NCI-H2081 treated with DMSO at 0.1 percent for 48 hours (cell line): ENCODE results near the gene SLC9A9.
"Not testable (repeated sequence)": the region's sequence is repeated elsewhere in the genome, so short reads cannot be mapped to it uniquely, and the experiment has no call there.

ENCODE experiments used
- DNase-seq: peaks from one replicate; lab custom pipeline; 2025; lab: John Stamatoyannopoulos, UW

The SLC9A9 gene

DNA sequence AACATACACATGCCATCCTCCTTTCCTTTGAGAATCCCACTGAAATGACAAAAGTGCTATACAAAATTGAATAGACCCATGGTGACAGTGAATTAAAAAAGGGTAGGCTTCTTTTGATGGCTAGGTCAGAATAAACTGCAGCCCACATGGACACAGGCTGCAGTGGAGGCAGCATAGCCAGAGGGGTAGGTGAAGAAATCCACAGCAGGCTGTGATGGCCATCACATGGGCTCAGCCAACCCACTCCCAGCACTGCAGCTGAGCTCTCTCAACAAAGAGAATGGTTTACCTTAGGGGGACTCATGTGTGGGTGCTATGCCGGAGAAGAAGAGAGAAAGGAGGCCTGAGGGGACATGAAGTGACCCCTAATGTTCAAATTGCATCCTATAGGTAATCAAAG, 397.6 kb downstream of the SLC9A9 start:
- no peak for DNase-seq

DNA sequence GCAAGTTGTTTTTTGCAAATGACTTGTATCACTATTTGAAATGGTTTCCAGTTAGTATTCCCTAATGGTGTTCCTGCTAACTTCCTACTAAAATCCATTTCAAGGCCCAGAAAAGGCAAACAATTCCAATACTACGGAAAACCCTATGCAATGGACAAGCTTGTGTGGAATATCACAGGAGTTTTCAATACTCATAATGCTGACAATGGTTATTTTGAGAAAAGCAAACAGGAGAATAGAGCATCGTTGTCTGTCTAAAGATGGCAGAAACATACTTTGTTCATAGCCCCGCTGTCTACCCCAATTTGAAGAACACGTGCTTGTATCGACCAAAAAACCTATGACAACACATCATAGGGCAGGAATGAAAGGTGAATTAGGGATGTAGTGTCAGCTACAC, 400.8 kb downstream of the SLC9A9 start:
- no peak for DNase-seq

DNA sequence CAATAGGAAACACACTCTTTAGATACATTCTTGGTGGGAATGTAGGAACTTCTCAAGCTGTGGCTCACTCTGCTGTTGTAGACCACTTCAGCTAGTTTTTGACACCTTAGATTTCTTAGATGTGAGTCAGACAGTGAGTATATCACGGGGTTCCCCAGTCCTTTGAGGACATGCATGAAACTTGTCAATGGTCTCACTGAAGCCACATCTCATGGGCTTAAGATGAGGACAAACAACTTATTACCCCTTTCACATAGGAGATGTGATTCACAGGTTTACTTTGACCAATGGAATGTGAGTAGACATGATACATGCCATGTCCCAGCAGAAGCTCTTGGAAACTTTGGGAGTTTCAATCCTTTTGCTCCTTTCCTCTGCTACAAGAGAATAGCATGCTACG, 403.1 kb downstream of the SLC9A9 start:
- no peak for DNase-seq

DNA sequence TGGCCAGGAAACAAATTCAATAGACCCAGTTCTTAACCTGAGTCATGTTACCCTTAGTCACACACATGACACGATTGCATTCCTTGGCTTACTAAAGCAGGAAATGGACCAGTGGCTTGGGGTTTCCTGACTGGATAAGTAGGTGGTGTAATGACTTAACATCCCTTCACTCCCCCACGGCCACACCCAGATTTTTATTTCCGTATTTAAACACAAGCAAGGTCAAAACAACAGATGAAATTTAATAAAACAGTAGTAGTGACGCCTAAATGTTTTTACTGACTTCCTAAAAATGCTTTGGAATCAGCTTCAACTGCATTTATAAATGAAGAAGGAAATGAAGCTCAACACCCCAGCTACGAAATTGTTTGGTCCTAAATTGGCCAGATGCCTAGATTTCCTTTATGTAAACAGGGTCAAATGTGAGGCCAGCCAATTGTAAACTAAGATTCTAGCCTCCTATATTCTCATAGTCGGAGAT, 404.4 kb downstream of the SLC9A9 start:
- DNase-seq, result no peak

DNA sequence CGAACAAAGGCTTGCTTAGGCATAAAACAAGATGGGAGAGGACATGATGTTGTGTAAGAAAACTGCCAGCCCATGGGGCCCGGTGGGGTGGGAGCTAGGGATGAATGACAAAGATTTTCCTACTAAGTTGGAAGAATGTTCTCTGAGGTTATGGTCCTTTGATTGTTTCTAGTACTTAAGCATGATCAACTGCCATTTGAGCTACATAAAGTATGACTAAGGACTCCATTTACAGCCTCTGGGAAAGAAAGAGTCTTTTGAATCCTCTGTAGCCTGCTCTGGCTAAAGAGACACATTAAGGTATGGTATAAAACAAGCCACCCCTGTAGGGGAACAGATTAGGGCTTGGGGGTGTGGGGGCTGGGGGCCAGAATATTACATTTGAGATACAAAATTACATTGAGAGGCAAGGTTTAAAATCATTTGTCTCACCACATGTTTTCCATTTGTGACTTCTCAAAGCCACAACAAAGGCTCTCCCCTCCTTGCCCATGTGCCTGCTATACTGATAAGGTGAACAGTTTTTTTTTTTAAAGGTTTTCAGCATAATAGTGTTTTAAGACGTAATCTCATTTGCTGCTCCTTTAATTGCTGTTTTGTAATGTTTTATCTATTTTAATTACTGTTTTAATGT, 405.3 kb downstream of the SLC9A9 start:
- no peak for DNase-seq

DNA sequence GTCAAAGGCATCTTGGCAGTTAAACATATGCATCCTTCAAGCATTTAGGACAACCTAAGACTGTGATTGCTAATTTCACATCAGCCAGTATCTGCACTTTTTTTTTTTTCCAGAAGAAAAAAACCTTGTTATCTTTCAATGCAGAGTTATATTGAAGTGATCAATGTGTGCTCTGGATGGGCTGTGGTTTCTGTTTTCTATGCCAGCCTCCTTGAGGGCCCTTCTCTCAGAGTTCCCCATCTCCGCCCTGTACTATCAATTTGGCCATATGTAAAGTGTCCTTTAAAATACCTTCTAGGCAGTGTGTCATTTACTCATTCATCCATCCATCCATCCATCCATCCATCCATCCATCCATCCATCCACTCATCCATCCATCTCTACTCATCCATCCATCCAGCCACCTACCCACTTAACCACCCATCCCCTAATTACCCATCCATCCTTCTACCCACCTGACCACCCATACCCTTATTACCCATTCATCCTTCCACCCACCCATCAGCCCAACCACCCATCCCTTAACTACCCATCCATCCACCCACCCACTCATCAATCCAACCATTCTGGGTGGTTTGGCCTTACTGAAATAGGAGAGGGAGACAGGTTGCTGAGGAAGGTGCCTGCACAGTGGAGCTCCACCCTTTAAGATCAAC, 406.6 kb downstream of the SLC9A9 start:
- DNase-seq, result no peak

DNA sequence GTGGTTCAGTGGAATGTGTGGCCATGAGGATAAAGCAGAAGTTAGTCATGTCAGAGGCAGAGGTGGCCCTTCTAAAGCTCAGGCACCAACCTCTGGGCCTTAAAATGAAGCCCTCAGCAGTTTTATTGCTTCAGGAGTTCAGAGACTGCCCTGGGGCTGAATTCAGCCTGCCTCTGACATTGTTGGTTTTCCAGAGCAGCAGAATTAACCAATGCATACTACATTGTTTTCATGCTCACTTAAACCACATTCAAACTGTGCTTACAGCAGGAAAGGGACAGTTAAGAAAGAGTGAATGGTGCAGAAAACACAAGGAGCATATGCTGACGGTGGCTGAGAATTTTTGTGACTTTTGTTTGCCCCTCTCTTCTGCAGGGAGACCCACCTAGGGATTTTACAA, 408.5 kb downstream of the SLC9A9 start:
- DNase-seq, result no peak

DNA sequence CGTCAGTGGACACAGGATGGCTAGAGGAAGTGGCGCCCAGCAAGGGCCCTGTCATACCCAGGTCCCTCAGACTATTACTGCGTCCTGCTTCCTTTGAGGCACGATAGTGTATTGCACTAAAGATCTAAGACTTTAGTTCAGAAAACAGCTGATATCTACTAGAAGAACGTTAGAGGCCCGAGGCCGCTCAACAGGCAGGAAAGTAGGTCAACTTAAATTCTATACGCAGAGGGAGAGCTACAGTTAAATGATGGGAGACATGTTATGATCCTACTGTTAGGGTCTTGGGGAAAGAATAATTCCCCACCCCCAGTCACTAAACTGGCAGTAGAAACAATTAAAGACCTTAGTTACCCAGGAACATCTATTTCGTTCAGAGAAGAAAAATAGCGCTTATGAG, 410.9 kb downstream of the SLC9A9 start:
- DNase-seq, result no peak

DNA sequence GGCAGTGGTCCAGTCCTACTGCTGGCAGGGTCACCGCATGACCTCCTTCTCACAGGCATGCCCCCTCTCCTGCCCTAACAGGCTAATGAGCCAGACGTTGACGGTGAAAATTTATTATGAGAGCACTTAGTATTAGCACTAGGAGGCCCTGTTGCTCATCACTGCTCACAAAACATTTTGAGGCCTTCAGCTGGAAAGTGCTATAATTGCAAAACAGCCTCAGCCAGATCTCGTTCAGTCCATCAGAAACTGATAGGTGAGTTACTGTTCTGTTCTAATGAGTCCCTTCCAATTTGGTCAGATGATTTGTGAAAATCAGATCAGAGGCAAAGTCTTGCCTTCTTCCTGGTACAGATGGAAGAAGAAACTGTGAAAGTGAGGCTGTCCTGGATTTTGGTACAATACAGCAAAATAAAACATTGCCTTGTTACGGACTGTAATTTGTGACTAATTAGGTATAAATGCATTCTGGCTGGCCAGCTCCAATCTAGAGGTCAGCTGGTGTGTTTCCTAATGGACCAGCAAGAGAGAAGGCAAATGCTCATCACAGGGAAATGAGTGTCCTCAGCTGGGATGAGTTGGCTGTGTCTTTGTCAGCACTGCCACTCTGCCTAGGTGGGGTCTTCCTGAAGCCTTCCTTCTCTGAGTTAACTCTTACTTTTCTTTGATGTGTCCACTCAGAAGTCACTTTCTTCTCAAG, 411.9 kb downstream of the SLC9A9 start:
- DNase-seq, result no peak

DNA sequence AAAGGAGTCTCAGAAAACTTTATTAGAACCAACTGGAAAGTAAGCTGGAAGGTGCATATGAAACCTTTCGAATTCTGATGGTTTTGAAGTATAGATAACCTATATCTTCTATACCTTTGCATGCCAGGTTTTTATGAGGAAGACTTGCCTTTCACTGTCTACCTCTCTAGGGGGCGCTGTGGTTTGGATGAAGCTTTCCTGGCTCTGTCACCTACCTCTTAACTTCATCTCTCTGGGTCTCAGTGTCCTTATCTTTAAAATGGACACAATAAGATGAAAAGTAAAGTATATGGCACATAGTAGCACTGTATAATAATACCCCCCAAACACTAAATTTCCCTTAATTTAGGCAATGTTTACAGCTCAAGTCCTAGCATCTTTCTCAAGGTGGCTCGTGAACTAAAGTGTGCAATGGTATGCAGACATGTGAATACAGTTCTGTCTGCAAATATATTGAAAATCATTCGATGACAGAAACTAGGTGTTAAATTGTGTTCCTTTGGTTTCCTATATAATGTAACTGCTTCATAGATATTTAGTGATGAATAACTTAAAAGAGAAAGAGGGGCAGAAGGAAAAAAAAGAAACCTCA, 414.4 kb downstream of the SLC9A9 start:
- DNase-seq, result no peak

DNA sequence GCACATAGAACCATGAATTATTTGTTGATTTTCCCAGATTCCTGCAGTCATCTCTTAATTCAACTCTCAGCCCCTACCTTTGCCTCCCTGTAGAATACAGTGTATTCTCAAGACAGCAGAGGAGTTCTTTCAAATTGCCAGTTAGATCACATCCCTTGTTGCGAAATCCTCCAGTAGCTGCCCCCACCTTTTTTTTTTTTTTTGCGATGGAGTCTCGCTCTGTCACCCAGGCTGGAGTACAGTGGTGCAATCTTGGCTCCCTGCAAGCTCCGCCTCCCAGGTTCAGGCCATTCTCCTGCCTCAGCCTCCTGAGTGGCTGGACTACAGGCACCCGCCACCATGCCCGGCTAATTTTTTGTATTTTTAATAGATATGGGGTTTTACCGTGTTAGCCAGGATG, 417.0 kb downstream of the SLC9A9 start:
- DNase-seq, result not testable (repeated sequence)

DNA sequence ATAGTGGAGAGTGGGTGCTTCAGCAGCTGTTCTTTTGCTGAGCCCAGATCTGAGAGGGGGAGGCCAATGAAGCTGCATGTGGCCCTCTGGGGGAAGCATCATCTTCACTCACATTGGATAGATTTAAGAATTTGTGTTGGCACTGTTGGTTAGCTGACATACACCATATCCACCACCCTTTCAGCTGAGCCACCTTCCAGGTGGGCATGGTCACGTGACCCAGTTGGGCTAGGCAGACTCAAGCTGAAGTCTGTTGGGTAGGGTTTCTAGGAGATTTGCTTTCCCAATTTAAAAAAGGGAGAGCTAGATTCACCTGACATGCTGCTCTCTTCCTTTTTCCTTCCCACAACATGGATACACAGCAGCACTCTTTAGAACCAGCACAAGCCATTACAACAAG, 417.7 kb downstream of the SLC9A9 start:
- DNase-seq, result no peak

DNA sequence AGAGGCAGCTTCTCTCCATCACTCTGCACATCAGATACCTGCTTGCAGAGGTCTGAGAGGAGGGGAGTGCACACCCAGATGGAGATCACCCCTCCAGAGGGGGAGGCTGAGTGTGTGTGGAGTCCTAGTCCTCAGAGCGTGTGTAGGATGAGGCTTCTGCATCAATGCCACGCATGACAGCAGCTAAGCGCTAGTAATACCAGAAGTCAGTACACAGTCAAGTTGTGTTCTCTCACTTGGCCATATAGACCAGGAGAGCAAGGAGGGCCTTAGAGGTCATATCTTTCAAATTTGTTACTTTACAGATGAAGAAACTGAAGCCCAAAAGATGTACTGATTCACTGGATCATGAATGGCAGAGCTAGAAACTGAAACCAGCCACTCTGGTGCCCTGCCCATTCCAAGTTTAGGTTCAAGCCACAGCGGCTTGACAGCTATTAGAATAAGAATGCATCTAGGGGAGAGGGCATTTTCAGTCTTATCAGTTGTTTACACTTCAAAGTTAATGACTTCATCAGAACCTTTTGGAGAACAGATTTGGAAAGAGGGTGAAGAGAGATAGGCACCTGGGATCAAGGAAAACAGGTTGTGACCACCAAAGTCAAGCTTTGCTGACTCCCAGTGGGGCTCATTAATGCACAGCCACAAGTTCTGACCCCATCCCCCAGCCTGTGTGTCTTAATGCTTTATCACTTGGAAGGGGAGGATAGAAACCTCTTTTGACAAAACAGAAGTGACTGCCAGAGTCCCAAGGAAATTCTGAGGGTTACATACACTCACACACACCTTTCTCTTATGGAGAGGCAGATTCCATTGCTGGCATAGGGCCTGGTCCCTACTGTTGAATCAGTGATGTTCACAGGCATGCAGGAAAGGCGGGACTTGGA, 418.4 kb downstream of the SLC9A9 start:
- DNase-seq, result no peak

DNA sequence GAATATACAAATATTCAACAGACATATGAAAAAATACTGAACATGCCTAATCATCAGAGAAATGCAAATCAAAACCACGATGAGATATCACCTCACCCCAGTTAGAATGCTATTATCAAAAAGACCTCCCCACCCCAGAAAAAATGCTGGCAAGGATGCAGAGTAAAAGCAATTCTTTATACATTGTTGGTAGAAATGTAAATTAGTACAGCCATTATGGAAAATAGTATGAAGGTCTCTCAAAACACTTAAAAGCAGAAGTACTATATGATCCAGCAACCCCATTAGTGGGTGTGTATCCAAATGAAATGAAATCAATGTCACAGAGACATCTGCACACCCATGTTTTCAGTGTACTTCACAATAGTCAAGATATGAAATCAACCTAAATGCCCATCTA, 420.0 kb downstream of the SLC9A9 start:
- no peak for DNase-seq

DNA sequence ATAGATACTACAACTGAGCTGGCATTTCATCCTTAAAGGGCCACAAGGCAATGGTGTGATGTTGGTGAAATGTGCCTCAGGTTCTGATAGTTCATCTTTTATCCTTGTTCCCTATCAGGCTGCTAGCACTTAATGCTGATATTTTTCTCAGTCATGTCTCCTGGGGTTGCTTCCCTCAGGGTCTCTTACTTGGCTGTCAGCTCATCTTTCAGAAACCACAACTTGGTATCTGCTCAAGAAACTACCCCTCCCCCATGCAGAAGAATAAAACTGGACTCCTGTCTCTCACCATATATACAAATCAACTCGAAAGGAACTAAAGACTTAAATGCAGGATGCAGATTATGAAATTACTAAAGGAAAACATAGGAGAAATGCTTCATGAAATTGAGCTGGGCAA, 420.6 kb downstream of the SLC9A9 start:
- DNase-seq, result no peak

DNA sequence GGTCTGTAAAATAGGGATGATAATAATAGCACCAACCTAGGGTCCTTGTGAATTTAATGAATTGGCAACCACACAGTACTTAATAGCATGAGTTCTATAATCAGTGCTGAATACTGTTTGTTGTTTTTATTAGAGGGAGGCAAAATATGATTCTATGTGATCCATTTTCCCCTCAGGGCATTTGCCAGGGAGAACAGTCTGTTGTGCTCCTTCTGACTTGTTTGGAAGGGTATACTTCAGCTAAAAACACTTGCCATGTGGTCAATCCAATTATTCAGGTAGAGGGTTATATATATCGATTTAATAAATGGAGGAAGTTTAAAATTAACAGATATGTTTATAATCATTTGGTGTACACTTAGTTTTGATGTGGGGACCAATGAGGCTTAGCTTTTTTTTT, 423.4 kb downstream of the SLC9A9 start:
- DNase-seq, result no peak

DNA sequence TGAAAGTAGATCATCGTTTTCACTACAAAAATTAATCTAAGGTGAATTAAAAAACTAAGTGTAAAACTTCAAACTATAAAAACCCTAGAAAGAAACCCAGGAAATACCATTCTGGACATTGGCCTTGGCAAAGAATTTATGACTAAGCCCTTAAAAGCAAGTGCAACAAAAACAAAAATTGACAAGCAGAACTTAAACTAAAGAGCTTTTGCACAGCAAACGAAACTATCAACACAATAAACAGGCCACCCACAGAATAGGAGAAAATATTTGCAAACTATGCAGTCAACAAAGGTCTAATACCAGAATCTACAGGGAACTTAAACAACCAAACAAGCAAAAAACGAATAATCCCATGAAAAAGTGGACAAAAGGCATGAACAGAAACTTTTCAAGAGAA, 426.7 kb downstream of the SLC9A9 start:
- no peak for DNase-seq

DNA sequence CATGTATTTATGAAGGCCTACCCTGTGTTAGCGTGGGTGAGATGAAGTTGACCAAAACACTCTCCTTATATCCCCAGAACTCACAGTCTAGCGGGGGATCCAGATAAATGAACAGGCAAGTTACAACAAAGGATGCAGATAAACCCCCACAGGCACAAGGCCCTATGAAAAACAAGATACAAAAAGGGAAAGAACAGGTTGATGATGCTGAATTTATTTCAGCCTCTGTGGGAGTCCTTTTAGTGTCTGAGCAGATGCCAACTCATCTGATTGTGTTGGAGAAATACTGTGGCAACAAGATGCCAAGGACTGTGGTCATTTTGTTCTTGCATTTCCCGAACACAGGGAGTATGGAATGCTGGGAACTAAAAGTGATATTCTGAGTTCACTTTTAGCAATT, 428.7 kb downstream of the SLC9A9 start:
- DNase-seq, result no peak

DNA sequence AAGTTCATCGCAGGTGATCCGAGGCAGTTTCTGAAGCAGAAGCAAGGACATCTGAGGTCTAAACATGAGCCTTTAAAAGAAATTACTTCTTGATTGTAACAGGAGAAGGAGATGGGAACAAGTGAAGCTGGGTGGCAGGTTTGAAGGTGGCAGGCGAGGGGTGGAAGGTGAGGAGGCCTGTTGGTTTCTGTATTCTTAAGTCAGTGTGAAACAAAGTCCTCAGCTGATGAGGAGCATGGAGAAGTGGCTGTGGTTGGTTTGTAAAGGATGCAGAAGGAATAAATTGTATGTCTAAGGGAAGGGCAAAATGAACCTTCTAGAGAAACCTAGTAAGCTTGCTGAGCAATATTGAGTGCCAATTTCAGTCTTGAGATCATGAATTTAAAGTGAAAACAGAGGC, 429.9 kb downstream of the SLC9A9 start:
- no peak for DNase-seq

DNA sequence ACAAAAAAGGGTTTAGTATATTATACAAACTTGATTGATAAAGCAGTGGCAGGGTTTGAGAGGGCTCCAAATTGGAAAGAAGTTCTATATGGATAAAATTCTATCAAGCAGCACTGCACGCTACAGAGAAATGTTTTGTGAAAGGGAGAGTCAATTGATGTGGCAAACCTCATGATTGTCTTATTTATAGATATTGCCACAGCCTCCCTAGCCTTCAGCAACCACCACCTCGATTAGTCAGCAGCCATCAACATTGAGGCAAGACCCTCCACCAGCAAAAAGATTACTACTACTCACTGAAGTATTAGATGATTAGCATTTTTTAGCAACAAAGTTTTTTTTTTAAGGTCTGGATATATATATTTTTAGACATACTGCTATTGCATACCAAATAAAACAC, 432.0 kb downstream of the SLC9A9 start:
- DNase-seq, result no peak

DNA sequence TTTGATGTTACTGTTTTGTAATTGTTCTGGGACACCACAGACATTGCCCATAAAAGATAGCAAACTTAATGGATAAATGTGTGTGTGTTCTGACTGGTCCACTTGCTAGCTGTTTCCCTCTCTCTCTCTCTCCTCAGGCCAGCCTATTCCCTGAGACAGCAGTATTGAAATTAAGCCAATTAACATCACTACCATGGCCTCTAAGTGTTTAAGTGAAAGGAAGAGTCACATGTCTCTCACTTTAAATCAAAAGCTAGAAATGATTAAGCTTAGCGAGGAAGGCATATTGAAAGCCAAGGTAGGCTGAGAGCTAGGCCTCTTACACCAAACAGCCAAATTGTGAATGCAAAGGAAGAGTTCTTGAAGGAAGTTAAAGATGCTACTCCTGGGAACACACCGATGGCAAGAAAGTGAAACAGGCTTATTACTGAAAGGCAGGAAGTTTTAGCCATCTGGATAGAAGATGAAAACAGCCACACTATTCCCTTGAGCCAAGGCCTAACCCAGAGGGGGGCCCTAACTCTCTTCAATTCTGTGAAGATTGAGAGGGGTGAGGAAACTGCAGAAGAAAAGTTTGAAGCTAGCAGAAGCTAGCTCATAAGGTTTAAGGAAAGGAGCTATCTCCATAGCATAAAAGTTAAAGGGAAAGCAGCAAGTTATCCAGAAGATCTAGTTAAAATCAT, 433.6 kb downstream of the SLC9A9 start:
- DNase-seq, result no peak
